ENCODE measurements around the gene JMJD4.

The JMJD4 gene

DNA sequence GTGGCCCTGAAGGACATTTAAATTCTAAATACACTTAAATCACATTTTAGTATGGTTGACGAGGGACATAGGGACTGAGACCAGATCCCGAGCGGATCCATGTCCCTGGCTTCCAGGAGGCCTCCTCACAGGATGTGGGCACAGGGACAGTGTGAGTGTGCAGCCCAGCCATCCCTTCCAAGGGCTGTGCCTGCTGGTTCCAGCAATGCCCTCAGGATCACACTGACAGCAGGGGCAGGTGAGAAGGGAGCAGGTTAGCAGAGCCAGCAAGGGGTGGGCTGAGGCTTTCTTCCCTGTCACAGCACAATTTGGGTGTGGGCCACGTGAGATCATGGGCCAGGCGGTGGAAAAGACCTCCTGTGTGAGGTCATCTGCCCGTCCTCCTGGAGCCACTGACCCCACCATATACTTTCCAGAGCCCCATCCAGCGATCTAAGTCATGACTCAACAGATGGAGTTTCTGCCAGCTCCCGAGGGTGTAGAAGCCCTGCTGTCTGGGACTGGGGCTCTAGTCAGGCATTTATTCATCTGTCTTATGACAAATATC lies 43.4 kb upstream of the JMJD4 start:
- H3K4me3 ChIP-seq (ENCODE audit: low read depth, low read length), result no peak overlapping the region
- DNase-seq (ENCODE audit: low read depth), result no peak
- TF ChIP-seq CTCF (IDR thresholded peaks at IDR 0.05; ENCODE audit: low read depth, low read length, missing control alignments), result no peak

DNA sequence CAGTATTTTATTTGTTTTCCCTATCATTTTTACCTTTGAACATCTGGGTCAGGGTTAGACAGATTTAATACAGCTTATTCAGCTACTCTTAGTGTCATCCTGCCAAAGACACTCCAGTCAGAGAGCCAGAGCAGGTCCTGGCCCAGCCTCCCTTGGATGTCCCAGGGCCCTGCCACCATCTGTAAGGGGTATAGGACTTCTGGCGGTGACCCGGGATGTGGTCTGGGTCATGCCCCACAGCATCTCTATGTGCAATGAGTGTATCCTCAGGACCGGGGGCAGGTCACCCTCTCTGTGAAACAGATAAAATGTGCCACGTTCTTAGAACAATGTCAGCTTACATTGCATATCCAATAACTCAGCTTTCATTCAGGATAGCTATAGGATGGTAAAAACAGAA lies 42.5 kb upstream of the JMJD4 start:
- no peak for TF ChIP-seq CTCF (IDR thresholded peaks at IDR 0.05; ENCODE audit: low read depth, low read length, missing control alignments)
- H3K4me3 ChIP-seq (ENCODE audit: low read depth, low read length), result no peak overlapping the region
- no peak for DNase-seq (ENCODE audit: low read depth)

GRCh38 chr1:227777156-227777555 lies 42.1 kb upstream of the JMJD4 start:
- no peak for DNase-seq (ENCODE audit: low read depth)
- no peak for TF ChIP-seq CTCF (IDR thresholded peaks at IDR 0.05; ENCODE audit: low read depth, low read length, missing control alignments)
- no peak overlapping the region for H3K4me3 ChIP-seq (ENCODE audit: low read depth, low read length)

DNA sequence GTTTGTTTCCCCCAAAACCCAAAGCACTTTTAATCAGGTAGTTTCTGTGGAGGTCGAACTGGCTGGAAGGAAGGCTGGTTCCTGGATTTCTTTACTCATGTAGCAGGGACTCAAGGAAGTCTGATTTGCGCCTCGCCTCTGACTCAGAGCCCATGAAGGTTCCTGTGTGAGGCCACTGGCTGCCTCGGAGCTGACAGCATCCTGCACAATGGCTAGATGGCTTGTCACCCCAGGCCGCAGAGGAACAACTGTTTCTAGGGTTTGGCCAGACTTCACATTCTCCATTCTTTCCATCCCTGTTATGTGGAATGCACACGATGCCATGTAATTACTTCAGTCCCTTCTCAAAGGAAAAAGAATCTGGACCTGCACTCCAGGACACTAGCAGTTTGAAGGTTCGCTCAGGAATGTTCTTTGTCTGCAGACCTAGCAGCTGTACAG lies 41.2 kb upstream of the JMJD4 start:
- no peak for TF ChIP-seq CTCF (IDR thresholded peaks at IDR 0.05; ENCODE audit: low read depth, low read length, missing control alignments)
- H3K4me3 ChIP-seq (ENCODE audit: low read depth, low read length), result no peak overlapping the region
- DNase-seq (ENCODE audit: low read depth), result no peak

DNA sequence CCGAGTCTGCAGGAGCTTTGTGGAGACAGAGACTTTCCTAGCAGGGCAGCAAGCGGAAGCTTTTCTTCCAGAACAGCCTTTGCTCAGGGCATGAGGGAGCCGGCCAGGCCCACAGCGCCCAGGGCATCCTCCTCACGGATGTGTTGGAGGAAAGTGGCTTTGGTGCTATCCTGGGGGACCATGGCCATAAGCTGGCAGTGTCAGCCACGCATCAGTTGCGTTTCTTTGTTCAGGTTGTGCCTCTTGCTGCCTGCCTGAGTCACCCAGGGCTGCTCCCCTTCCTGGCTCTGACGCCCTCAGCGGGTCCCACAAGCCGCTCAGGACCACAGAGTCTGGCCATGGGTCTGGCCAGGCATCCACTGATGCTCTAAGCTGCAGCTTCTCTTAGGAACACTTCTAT lies 40.7 kb upstream of the JMJD4 start:
- no peak for DNase-seq (ENCODE audit: low read depth)
- TF ChIP-seq CTCF (IDR thresholded peaks at IDR 0.05; ENCODE audit: low read depth, low read length, missing control alignments), result no peak
- no peak overlapping the region for H3K4me3 ChIP-seq (ENCODE audit: low read depth, low read length)

- no peak for TF ChIP-seq CTCF (IDR thresholded peaks at IDR 0.05; ENCODE audit: low read depth, low read length, missing control alignments)
- H3K4me3 ChIP-seq (ENCODE audit: low read depth, low read length), result no peak overlapping the region
- no peak for DNase-seq (ENCODE audit: low read depth)
These were observed 39.9 kb upstream of the JMJD4 start for GRCh38 chr1:227774821-227775661.

All from GM12864 (cell line).